Pulmonary artery endothelial cell (primary cell): ENCODE data around the gene NME2. TPM values are rescaled to one million over a fixed set of nuclear protein-coding genes. Genes with fewer than 3 reads are reported as not detected.

Source experiments
- DNase-seq: peaks from one replicate; pipeline ENCODE4 v3.0.0-alpha.2; 2011; ENCODE audit warnings: low read depth, low spot score
- total RNA-seq: library from RNA; depleted of rRNA; stranded (reverse); fragments of >200 nt; gene quantifications from 2 replicates; pipeline ENCODE4 v1.2.3, GENCODE V29; 2014

NME2 gene
- total RNA-seq, 1 donor from 2014 or later = 570 TPM

DNA sequence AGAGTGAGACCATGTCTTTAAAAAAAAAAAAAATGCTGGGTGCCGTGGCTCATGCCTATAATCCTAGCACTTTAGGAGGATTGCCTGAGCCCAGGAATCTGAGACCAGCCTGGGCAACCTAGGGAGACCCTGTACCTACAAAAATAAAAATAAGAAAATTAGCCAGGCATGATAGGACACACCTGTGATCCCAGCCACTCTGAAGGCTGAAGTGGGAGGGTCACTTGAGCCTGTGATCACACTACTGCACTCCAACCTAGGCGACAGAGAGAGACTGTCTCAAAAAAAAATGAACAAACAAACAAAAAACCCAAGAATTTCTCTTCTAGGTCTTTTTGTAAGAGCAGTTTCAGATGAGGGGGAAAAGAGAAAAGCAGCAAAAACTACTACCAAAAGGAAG, 34.6 kb downstream of the NME2 start:
- no peak for DNase-seq

DNA sequence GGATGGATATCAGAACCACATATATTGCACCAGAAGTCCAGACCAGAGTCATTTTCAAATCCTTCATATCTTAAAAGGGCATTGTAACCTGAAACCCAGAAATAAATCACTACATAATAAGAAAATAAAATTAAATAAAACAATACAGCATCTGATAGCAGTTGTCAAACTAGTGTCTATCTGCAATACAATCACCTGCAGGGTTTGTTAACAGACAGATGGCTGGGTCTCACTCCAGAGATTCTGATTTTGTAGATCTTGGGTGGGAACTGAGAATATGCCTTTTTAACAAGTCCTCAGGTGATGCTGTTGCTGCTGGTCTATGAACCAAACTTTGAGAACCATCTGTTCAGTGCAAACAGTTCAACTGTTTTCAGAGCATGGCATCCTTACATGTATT, 37.6 kb downstream of the NME2 start:
- no peak for DNase-seq

DNA sequence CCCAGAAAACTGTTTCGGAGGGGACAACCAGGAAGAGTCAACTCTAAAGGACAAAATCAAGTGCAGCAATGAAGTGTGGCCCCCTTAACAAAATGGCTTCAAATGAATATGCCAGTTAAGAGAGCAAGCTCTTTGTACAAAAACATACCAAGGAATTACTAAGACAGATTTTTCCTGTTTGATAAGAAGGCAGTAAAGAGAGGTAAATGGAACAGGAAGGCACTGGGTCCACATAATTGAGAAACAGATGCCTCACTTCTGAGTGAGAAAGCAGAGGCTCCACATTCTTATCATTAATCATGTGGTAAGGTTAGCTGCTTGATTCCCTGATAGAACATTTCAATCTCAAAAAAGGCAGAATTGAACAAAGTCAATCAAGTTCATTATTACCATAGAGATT, 48.7 kb downstream of the NME2 start:
- DNase-seq = peak; percentile 67

DNA sequence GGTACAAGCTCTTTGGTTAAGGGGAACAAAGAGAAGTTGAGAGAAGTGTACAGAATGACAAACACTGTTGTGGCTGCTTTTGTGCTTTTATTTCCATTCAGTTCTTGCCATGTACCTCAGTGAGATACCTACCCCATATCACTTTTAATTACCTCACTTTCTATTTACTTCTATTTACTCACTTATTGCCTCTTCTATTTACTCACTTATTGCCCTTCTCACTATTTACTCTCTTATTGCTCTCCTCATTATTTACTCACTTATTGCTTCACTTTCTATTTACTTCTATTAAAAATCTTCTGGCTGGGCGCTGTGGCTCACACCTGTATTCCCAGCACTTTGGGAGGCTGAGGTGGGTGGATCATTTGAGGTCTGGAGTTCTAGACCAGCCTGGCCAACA, 51.7 kb downstream of the NME2 start:
- no peak for DNase-seq

DNA sequence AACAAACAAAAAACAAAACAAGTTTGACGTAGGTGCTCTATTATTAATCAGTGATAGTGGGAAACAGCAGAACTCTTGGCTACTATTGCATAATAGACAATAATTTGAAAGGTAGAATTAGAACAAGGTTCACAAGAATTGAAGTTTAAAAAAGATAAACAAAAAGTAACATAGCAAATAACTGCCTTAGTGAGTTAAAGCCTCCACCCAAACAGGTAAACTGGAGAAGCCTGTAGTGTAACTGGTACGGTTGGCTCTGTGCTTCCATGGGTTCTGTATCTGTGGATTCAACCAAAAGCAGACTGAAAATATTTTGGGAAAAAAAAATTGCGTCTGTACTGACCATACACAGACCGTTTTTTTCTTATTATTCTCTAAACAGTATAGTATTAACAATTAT, 55.1 kb downstream of the NME2 start:
- no peak for DNase-seq

Other genes with a start within 250 kb of the NME2 start
- 71.4 and 71.9 TPM in 2 replicates for gene SPAG9, start 45.5 kb upstream of the NME2 start, total RNA-seq
- 186 and 210 TPM in 2 replicates for gene NME1, start 12.9 kb upstream of the NME2 start, total RNA-seq
- gene MBTD1, start 93.6 kb downstream of the NME2 start, total RNA-seq = 9.5 and 9.9 TPM in 2 replicates
- gene UTP18, start 94.1 kb downstream of the NME2 start, total RNA-seq = 37.3 and 37.6 TPM in 2 replicates